Stimulated activated CD8-positive, alpha-beta memory T cell treated with anti-CD3 and anti-CD28 coated beads, Interleukin-2, amount 100 ng/mL, for 1 hour (primary cell): ENCODE measurements around the gene RNF111.
"Not testable (repeated sequence)": the region's sequence is repeated elsewhere in the genome, so short reads cannot be mapped to it uniquely, and the experiment has no call there.

Experiments
- DNase-seq, 2 donors: peaks; one replicate each; pipeline ENCODE4 v3.0.0-alpha.2; 2020; ENCODE audit warnings: low read depth in 2 of 2

RNF111 gene

DNA sequence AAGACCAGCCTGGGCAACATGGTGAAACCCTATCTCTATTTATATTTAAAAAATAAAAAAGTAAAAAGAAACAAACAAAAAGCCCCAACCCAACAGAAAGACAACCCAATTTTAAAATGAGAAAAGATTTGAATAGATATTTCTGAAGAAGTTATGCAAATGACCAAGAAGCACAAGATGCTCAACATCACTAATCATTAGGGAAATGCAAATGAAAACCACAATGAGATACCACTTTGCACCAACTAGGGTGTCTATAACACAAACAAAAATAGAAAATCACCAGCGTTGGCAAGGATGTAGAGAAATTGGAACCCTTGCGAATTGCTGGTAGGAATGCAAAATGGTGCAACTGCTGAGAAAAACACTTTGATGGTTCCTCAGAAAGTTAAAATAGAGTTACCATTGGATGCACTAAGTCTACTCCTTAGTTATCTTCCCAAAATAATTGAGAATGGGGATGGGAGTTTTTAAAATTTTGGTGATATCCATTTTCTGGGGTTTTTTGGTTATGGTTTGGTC is 71.7 kb downstream of the RNF111 start:
- no peak for DNase-seq

DNA sequence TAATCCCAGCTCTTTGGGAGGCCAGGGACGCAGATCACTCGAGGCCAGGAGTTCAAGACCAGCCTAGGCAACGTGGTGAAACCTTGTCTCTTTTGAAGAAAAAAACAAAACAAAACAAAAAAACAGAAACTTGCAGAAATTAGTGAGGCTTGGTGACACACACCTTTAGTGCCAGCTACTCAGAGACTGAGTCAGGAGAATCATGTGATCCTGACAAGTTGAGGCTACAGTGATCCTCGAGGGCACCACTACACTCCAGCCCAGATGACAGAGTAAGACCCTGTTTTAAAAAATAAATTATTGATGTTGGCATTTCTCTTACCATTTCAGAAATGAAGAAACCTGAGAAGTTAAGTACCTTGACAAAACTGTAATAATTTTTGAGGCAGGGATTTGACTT is 72.9 kb downstream of the RNF111 start:
- no peak for DNase-seq

DNA sequence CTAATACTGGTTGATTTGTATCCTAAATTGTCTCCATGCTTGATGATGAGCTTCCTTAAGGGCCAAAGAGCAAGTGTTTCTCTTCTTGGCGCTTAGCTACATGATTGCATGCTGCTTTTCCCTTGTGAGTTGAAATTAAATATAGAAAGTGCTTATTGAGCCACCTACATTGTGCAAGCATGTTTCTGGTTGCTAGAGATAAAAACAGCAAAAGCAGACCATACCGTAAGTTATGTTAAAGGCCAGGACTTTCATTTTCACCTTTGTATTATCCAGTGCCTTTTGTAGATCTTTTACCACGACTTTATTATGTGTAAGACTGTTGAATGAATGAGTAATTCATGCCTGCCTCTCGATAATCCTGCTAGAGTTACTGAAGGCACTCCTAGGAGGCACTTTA is 75.6 kb downstream of the RNF111 start:
- DNase-seq: no peak

DNA sequence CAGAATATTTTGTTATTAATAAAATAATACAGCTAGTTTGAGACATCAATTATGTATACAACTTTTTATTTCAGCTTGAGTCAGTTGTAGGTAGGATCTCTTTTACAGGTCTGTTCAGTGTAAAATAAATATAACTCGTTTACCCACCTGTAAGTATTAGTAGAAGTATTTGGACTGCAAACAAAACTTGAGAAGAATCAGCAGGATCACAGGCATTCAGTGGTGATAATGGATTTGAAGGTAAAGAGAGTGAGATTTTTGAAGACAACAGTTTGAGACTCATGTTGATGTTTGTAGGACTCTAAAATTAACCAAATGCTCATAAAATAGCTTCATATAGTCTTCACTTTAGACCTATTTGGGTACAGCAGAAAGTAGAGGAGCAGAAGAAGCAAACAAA is 82.0 kb downstream of the RNF111 start:
- DNase-seq: no peak

DNA sequence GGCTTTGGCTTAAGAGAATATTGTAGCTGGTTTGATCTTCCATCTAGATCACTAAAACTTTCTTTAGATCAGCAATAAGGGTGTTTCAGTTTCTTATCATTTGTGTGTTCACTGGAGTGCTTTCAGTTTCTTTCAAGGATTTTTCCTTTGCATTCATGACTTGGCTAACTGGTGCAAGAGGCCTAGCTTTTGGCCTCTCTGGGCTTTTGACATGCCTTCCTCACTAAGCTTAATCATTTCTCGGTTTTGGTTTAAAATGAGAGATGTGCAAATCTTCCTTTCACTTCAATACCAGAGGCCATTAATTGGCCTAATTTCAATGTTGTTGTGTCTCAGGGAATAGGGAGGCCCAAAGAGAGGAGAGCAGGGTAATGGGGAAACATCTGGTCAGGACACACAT is 87.1 kb downstream of the RNF111 start:
- no peak for DNase-seq

DNA sequence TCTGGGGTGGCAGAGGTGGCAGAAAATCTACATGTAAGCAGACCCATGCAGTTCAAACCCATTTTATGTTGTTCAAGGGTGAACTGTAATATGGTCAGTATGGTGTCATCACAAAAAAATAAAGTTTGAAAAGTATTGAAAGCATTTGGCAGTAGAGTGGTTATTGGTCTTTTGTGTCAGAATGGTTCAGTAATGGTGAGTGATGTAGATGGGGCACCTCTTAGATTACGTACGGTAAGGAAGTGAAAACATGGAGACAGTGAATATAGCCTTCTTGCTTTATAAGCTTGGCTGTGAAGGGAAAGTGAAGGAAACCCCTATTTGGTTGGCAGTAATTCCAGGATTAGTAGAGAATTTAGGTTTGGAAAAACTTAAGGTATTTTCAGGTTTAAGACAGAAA is 100.3 kb downstream of the RNF111 start:
- no peak for DNase-seq

DNA sequence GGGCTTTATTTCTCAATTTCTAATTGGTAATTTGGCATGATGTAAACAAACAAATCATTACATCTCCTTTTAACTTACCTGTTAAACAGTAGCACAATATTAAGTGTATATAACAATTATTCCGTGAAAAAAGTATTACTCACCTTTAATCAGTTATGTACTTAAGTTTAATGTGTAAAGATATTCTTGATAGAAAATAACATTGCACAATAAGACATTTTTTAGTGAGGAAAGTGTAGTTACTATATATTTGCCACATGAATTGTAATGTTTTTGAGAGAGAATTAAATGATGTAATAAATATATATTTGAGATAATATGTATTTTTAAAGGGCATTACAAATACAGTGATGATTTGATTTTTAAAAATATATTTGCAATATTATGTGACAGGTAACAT is 106.6 kb downstream of the RNF111 start:
- no peak for DNase-seq

DNA sequence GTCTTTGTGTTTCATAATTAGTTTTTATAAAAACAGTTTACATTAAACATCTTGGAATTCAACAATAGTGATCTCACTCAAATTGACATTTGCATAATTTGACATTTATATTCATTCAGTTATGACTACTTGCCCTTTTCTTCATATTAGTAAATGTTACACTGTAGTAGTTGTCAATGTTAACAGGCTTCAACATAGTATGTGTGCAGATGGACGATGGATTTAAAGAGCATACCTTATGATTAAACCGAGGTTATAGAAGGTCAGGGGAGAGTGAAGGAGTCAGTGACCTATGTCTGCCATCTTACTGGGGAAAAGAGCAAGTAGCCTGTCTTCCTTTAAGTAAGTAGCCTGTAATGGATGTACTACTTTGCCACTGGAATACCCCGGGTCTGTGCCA is 109.0 kb downstream of the RNF111 start:
- DNase-seq: no peak

DNA sequence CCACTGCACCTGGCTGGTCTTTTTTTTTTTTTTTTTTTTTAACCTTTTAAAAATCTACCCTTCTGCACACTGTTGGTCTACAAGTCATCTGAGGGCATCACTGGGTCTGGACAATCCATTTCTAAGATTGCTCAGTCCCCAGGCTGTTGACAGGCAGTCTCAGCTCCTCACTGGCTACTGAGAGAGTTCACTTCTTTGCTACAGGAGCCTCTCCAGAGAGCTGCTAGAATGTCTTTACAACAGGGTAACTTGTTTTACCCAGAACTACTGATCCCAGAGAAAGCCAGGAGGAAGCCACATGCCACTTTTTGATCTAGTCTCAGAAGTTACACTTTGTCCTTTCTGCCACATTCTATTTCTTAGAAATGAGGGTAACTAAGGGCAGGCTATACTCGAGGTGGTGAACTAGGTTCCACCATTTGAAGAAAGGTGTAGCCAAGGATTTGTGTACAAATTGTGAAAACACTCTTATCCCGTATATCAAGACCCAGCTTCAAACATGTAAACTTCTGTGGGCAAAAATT is 111.8 kb downstream of the RNF111 start:
- DNase-seq: no peak

DNA sequence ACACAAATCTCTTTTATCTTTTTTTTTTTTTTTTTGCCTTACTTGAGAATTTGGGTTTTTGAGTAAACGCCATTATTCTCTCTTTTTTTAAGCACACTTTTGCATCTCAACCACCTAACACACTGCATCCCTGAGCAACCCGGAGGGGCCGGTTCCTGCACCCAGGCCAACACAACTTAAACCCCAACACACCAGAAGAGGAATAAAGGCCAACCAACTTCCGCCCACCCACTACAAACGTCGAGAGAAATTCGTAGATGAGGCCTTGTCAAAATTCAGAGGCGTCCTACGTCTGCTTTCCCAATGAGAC is 117.1 kb downstream of the RNF111 start:
- no peak for DNase-seq

DNA sequence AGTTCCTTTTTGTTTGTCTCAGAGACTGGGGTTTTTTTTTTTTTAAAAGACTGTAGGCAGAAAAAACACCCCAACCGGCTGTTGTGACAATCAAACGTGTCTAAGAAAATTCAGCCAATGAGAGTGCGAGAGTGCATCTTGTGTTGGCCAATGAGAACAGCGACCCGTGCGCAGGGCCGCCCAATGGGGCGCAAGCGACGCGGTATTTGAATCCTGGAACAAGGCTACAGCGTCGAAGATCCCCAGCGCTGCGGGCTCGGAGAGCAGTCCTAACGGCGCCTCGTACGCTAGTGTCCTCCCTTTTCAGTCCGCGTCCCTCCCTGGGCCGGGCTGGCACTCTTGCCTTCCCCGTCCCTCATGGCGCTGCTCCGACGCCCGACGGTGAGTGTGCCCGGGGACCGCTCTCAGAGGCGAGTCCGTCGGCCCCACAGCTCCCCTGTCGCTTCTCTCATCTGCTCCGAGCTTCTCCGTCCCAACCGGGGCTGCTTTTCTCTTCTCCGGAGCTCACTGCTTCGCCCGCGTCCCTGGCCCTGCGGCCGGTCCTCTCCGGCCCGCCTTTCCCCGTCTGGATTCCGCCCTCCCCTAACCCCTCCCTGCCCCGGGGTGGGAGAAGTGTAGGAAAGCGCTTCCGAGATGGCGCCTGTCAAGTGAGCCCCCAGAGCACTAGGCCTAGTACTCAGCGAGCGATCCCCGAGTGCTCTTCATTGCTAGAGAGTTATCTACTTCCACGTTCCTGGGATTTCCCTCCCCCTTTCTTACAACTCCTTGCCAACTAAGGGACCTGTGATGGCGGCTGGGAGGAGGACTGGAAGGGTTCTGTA is 117.7 kb downstream of the RNF111 start, which contains the start of gene CCNB2:
TSS of gene CCNB2 (plus strand) at position 235 of the 821 bp plus-strand sequence. CDS start at position 358, 123 bp downstream.
- peak; percentile 56 to 64 for DNase-seq

DNA sequence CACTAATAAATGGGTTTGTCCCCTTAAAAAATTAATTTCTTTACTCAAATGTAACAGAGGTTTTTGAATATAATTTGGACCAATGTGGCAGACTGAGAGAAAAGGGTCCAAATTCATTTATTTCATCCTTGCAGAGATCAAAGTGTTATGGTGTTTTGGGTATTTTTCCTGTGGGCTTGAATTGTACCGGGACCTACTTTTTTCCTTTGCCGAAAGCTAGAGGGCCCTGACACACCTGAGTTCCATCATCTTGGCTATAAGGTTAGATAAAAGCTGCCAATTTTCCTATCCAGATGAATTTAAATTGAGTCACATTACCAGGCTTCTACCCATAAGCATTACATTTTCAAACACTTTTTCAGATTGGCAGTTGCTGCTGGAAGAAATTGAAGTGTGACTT is 118.4 kb downstream of the RNF111 start:
- no peak for DNase-seq

DNA sequence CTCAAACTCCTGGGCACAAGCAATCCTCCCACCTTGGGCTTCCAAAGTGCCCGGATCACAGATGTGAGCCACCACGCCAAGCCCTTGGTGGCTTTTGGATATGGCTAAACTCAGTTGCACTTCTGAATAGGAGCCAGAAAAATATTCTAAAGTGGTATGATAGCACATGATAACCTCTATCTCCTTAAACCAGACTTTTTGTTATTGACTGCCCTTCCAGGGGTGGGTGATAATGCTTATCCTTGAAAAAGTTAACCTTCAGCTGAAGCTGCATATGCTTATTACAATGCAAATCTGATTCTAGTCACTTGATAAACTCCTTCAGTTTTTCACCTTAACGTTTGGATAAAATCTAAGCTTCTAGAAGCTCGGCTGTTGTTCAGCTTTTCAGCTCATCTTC is 123.8 kb downstream of the RNF111 start:
- no peak for DNase-seq

DNA sequence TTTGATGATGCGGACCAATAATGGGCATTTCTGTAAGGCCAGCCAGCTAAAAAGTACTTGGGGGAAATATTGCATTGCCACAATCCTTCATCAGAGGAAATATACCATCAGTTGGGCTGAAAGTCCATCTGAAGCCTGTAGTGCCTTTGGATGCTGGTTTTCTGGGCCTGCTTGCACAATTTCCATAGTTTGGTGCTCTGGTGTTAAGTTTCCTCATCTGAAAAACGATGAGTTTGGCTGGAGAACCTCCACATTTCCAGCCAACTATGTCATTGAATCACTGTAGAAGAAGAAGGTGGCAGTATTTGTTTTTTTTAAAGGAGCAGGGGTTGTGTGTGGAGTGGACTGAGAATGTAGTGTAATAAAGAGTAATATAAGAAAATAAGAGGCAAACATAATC is 127.6 kb downstream of the RNF111 start:
- DNase-seq: no peak

DNA sequence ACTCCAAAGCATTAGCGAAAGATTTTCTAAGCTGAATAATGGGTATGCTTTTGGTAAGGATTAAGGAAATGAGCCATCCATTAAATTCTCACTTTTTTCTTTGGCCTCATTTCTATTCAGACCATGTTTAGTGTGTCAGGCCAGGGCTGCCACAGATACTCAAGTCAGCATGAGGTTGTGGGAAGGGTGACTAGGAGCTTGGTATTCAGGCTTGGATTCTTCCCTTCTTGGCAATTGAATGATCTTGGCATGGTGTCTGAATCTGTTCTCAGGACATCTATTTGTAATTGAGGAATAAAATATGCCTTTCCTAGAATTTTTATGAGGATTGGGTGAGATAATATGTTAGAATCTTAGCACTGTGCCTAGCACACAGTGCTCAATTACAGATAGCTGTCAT is 128.7 kb downstream of the RNF111 start:
- no peak for DNase-seq

DNA sequence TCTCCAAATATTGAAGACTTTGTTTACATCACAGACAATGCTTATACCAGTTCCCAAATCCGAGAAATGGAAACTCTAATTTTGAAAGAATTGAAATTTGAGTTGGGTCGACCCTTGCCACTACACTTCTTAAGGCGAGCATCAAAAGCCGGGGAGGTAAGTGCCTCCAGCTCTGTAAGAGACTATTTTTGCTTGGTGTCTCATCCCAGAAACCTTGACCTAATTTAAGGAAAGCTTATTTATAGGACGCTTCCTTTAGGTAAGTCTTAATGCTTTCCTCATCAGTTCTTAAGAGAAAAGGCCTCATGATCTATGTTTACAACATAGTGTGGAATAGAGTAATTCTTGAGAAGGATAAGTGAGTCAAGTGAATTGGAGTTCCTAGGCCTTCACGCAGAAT is 129.3 kb downstream of the RNF111 start:
- no peak for DNase-seq

DNA sequence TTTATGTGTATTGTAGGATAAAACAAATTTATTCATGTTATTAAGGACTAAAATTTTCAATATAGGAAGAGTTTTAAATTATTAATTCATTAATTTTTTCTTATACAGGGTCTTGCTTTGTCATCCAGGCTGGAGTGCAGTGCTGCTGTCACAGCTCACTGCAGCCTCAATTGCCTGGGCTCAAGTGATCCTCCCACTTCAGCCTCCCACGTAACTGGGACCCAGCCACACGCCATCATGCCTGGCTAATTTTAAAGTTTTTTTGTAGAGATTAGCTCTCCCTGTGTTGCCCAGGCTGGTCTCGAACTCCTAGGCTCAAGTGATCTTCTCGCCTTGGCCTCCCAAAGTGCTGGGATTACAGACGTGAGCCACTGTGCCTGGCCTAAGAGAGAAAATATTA is 132.2 kb downstream of the RNF111 start:
- DNase-seq: no peak

DNA sequence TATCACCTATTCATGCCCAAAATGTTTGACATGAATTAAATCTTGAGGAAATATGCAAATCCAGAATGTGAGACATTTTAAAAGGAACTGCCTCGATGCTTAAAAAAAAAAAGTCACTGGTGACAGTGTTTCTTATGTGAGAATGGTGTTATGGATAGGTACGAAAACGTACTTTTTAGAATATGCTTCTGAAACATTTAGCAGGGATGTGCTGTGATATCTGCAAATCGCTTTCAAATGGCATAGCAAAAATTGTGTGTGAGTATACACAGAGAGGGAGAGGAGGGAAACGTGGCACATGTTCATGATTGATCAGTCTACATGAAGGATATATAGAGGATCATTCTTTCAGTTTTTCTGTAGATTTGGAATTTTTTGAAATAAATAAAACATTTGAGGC is 133.5 kb downstream of the RNF111 start:
- DNase-seq: no peak

DNA sequence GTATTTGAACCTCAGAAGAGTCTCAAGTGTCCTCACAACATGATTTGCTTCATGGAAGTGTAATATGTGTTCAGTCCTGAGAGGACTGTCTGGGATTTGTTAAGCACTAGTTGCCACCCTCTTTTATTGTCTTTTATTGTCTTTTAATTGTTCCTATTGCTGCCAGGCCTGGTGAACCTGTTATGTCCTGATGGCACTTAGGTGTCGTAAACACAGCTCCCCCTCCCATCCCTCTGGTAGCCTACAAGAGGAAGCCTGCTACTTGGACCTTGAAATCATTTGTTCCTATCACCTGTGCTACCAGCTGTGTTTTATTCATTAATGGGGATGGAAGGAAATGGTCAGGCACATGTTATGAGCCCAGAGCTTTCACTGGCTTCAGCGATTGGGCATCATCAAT is 136.8 kb downstream of the RNF111 start:
- no peak for DNase-seq

DNA sequence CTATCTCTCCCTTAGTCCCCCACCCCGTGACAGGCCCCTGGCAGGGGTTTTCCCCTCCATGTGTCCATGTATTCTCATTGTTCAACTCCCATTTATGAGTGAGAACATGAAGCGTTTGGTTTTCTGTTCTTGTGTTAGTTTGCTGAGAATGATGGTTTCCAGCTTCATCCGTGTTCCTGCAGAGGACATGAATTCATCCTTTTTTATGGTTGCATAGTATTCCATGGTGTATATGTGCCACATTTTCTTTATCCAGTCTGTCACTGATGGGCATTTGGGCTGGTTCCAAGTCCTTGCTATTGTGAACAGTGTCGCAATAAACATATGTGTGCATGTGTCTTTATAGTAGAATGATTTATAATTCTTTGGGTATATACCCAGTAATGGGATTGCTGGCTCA is 138.2 kb downstream of the RNF111 start:
- not testable (repeated sequence) for DNase-seq

DNA sequence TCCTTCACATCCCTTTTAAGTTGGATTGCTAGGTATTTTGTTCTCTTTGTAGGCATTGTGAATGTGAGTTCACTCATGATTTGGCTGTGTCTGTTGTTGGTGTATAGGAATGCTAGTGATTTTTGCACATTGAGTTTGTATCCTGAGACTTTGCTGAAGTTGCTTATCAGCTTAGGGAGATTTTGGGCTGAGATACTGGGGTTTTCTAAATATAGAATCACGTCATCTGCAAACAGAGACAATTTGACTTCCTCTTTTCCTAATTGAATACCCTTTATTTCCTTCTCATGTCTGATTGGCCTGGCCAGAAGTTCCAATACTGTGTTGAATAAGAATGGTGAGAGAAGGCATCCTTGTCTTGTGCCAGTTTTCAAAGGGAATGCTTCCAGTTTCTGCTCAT is 139.8 kb downstream of the RNF111 start:
- DNase-seq: not testable (repeated sequence)

DNA sequence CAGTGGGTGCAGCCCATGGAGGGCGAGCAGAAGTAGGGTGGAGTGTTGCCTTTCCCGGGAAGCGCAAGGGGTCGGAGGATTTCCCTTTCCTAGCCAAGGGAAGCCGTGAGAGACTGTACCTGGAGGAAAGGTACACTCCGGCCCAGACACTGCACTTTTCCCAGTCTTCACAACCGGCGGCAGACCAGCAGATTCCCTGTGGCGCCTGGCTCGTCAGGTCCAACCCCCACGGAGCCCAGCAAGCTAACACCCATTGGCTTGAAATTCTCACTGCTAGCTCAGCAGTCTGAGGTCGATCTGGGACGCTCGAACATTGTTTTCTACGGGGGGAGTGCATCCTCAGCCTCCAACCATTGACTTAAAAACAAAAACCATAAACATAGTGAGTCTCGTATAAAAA is 144.0 kb downstream of the RNF111 start:
- no peak for DNase-seq

DNA sequence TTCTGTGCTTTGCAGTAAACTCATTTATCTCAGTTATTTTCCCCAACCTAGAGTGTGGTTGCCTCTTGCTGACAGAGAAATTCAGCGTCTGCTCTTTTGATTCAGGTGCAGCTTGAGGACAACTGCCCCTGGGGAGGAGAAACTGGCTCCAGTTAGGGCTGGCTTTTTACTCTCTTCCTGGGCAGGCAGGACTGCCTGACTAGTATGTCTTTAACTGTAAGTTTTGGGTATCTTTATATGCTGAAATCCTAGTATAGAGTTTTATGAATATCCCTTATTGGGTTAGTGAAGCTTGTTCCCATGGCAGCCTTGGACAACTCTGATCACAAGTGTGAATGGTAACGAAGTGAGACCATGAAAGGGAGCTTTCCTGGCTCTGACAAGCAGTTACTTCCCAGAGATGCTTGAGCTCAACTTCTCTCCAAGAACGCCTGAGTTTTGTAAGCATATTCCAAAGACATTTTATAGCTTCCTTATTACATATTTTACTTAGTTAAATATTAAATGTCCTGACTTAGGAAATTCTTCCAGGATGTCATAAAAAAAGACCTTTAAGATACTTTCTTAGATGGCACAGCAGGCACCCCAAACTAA is 144.6 kb downstream of the RNF111 start:
- no peak for DNase-seq
